Panc1 (cell line): ENCODE data around the gene CCDC180. TPM values are rescaled to one million over a fixed set of nuclear protein-coding genes. Genes with fewer than 3 reads are reported as not detected.

Experiments used
- ATAC-seq: fragments of 200-7000 bp; cut with Tn5 transposase; 2 replicates; pipeline ENCODE4 v1.9.1; 2020; ENCODE audit warnings: mild to moderate bottlenecking, moderate library complexity
- BruUV-seq: library from RNA; stranded (reverse); fragments of 400-500 nt; replicated peaks from 2 replicates; lab custom pipeline; 2021; lab: Mats Ljungman, UMichigan
- CTCF ChIA-PET: fragments of 300-600 bp; sonication (Branson Sonifier 250); formaldehyde crosslinking; loops from one replicate; lab custom pipeline; 2022; ENCODE audit warnings: antibody characterized with exemption; lab: Charles Lee
- POLR2A ChIA-PET: fragments of 300-600 bp; sonication (Branson Sonifier 250); formaldehyde crosslinking; loops from one replicate; lab custom pipeline; 2022; ENCODE audit warnings: antibody characterized with exemption; lab: Charles Lee
- DNase-seq: peaks from one replicate; pipeline ENCODE4 v3.0.0-alpha.2; 2010; ENCODE audit warnings: low read depth, low spot score
- H3K27ac ChIP-seq: 2 replicates; pipeline ENCODE4 v1.5.1; 2011; ENCODE audit warnings: mild to moderate bottlenecking, low read length, inconsistent platforms
- H3K27me3 ChIP-seq: fragments of 200-500 bp; sonication (Bioruptor generic); 2 replicates; pipeline ENCODE4 v1.6.0; 2014; ENCODE audit warnings: low read length, inconsistent platforms; ENCODE audit not compliant: control insufficient read depth, insufficient read depth
- H3K36me3 ChIP-seq: fragments of 200-500 bp; sonication (Bioruptor generic); 2 replicates; pipeline ENCODE4 v1.5.1; 2014; ENCODE audit warnings: inconsistent platforms, mild to moderate bottlenecking, low read length, moderate library complexity; ENCODE audit not compliant: control insufficient read depth, insufficient read depth
- H3K4me1 ChIP-seq: 2 replicates; pipeline ENCODE4 v1.5.1; 2011; ENCODE audit warnings: inconsistent platforms, mild to moderate bottlenecking, low read length, moderate library complexity; ENCODE audit not compliant: control insufficient read depth, insufficient read depth
- H3K4me3 ChIP-seq, 2 experiments: 2 replicates each; pipeline ENCODE4 v1.5.1; 2011 to 2012; ENCODE audit warnings: low read depth in 2 of 2, low read length in 2 of 2, mild to moderate bottlenecking in 2 of 2, inconsistent platforms in 1 of 2, moderate library complexity in 1 of 2
- H3K9me3 ChIP-seq: fragments of 200-500 bp; sonication (Bioruptor generic); 2 replicates; pipeline ENCODE4 v1.5.1; 2014; ENCODE audit warnings: low read depth, mild to moderate bottlenecking, inconsistent platforms, low read length, moderate library complexity; ENCODE audit not compliant: control insufficient read depth, insufficient read depth
- POLR2AphosphoS5 ChIP-seq: IDR thresholded peaks from 2 replicates; pipeline ENCODE4 v1.6.1; 2012; ENCODE audit warnings: mild to moderate bottlenecking, low read depth, low read length, moderate library complexity
- SIN3A ChIP-seq: IDR thresholded peaks from 2 replicates; pipeline ENCODE4 v1.6.1; 2012; ENCODE audit warnings: low read depth, mild to moderate bottlenecking, low read length, moderate library complexity, borderline replicate concordance; ENCODE audit not compliant: insufficient read depth
- TCF7L2 ChIP-seq: IDR thresholded peaks from 2 replicates; pipeline ENCODE4 v1.6.1; 2011; ENCODE audit warnings: mild to moderate bottlenecking, low read depth, low read length, inconsistent platforms
- in situ Hi-C: cut with HindIII; loops from 2 replicates; pipeline ENCODE4 v1.10.0; 2016; ENCODE audit warnings: low sequenced_read_pairs, low pct_unique_long_range_greater_than_20kb
- intact Hi-C: fragments of 100-400 bp; cut with micrococcal nuclease; formaldehyde crosslinking; loops from one replicate; pipeline ENCODE4 v1.10.0; 2022; ENCODE audit not compliant: unreplicated experiment
- total RNA-seq: library from RNA; stranded (reverse); gene quantifications from one replicate; pipeline ENCODE4 v1.2.1, GENCODE V29; 2021; ENCODE audit not compliant: unreplicated experiment
- TF ChIP-seq, protein P1 (sequence below): fragments of 450-650 bp; IDR thresholded peaks from 2 replicates; pipeline ENCODE4 v1.5.1; 2017; ENCODE audit warnings: mild to moderate bottlenecking
- TF ChIP-seq, protein P2 (sequence below), 2 experiments: IDR thresholded peaks; 2 replicates each; pipeline ENCODE4 v1.6.1; 2011 to 2012; ENCODE audit warnings: low read depth in 2 of 2, control low read depth in 1 of 2, low read length in 1 of 2, mild to moderate bottlenecking in 1 of 2, moderate library complexity in 1 of 2; ENCODE audit not compliant: insufficient read depth in 1 of 2

Gene CCDC180
- total RNA-seq, 1 experiment from 2014 or later, result 2.9 TPM

DNA sequence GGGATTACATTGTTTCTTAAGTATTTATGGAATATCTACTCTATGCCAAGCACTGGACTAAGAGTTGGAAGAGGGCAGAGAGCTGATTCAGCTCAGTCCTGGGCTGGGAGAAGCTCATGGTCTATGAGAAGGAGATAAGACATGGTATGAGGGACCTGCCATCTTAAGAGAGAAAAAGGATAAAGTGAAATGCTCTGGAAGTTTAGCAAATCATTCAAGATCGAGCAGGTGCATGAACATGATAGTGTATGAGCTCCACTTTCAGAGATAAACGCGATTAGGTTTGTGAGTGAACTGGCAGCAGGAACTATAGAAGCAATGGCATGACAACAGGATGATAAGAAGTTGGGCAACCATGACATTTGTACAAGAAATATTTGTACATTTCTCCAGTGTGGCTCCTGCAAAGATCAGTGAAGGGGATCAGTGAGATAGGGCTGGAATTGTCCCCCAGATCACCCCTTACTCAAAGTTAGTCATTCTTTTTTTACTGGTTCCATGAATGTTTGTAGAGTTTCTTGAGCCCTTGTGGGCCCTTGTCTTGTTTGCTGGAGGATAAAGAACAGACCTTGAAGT, 26.6 kb upstream of the CCDC180 start:
- intact Hi-C loops, result no loop called here
- ChIA-PET POLR2A (no interaction called here), CTCF (no interaction called here)
- H3K36me3 ChIP-seq, result no peaks in the 10 kb centered on the region; the same call in 1 of the 2 replicates
- no peaks in the 10 kb centered on the region for H3K27me3 ChIP-seq
- TF ChIP-seq, protein P1, sequence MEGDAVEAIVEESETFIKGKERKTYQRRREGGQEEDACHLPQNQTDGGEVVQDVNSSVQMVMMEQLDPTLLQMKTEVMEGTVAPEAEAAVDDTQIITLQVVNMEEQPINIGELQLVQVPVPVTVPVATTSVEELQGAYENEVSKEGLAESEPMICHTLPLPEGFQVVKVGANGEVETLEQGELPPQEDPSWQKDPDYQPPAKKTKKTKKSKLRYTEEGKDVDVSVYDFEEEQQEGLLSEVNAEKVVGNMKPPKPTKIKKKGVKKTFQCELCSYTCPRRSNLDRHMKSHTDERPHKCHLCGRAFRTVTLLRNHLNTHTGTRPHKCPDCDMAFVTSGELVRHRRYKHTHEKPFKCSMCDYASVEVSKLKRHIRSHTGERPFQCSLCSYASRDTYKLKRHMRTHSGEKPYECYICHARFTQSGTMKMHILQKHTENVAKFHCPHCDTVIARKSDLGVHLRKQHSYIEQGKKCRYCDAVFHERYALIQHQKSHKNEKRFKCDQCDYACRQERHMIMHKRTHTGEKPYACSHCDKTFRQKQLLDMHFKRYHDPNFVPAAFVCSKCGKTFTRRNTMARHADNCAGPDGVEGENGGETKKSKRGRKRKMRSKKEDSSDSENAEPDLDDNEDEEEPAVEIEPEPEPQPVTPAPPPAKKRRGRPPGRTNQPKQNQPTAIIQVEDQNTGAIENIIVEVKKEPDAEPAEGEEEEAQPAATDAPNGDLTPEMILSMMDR, result no peak
- TF ChIP-seq POLR2AphosphoS5 (no peak), TCF7L2 (no peak), SIN3A (no peak)
- TF ChIP-seq, protein P2, sequence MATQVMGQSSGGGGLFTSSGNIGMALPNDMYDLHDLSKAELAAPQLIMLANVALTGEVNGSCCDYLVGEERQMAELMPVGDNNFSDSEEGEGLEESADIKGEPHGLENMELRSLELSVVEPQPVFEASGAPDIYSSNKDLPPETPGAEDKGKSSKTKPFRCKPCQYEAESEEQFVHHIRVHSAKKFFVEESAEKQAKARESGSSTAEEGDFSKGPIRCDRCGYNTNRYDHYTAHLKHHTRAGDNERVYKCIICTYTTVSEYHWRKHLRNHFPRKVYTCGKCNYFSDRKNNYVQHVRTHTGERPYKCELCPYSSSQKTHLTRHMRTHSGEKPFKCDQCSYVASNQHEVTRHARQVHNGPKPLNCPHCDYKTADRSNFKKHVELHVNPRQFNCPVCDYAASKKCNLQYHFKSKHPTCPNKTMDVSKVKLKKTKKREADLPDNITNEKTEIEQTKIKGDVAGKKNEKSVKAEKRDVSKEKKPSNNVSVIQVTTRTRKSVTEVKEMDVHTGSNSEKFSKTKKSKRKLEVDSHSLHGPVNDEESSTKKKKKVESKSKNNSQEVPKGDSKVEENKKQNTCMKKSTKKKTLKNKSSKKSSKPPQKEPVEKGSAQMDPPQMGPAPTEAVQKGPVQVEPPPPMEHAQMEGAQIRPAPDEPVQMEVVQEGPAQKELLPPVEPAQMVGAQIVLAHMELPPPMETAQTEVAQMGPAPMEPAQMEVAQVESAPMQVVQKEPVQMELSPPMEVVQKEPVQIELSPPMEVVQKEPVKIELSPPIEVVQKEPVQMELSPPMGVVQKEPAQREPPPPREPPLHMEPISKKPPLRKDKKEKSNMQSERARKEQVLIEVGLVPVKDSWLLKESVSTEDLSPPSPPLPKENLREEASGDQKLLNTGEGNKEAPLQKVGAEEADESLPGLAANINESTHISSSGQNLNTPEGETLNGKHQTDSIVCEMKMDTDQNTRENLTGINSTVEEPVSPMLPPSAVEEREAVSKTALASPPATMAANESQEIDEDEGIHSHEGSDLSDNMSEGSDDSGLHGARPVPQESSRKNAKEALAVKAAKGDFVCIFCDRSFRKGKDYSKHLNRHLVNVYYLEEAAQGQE (IDR thresholded peaks at IDR 0.05; ENCODE audit: insufficient read depth in 1 of 2, low read depth in 2 of 2, low read length in 1 of 2), result no peak
- BruUV-seq, result no TSS peak
- no peak overlapping the region for H3K27ac ChIP-seq
- ATAC-seq, result no peak
- H3K4me3 ChIP-seq, result no peak overlapping the region
- DNase-seq, result no peak
- H3K9me3 ChIP-seq, result no peaks in the 10 kb centered on the region
- no peaks in the 10 kb centered on the region for H3K4me1 ChIP-seq
- in situ Hi-C loops, result no loop called here

DNA sequence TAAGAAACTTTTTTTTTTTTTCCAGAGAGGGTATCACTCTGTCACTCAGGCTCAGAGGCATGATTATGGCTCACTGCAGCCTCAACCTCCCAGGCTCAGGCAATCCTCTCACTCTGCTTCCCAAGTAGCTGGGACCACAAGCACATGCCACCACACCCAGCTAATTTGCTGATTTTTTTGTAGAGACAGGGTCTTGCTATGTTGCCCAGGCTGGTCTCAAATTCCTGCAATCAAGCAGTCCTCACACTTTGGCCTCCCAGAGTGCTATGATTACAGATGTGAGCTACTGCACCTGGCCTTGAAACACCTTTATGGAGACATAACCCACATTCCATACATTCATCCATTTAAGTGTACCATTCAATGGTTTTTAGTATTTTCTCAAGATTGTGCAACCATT, 23.7 kb upstream of the CCDC180 start:
- no peaks in the 10 kb centered on the region for H3K9me3 ChIP-seq
- no peaks in the 10 kb centered on the region for H3K4me1 ChIP-seq
- ATAC-seq, result no peak
- BruUV-seq, result no TSS peak
- no peak for DNase-seq
- H3K27ac ChIP-seq, result no peak overlapping the region
- ChIA-PET CTCF (no interaction called here), POLR2A (no interaction called here)
- in situ Hi-C loops (no loop called here), intact Hi-C loops (no loop called here)
- H3K36me3 ChIP-seq, result no peaks in the 10 kb centered on the region; the same call in 1 of the 2 replicates
- no peak overlapping the region for H3K4me3 ChIP-seq
- H3K27me3 ChIP-seq, result no peaks in the 10 kb centered on the region
- TF ChIP-seq, protein P1, result no peak
- TF ChIP-seq TCF7L2, result no peak
- no peak for TF ChIP-seq SIN3A
- no peak for TF ChIP-seq POLR2AphosphoS5
- TF ChIP-seq, protein P2 (IDR thresholded peaks at IDR 0.05; ENCODE audit: insufficient read depth in 1 of 2, low read depth in 2 of 2, low read length in 1 of 2), result no peak
